Keratinocyte (primary cell): ENCODE results near the gene TFEC. TPM values are rescaled to one million over a fixed set of nuclear protein-coding genes. Genes with fewer than 3 reads are reported as not detected.
"Not testable (repeated sequence)": the region's sequence is repeated elsewhere in the genome, so short reads cannot be mapped to it uniquely, and the experiment has no call there.

Source experiments
- DNase-seq: peaks from one replicate; pipeline ENCODE4 v3.0.0-alpha.2; 2011; ENCODE audit warnings: low read depth, missing footprints, low spot score
- FAIRE-seq: peaks from 2 replicates; lab custom pipeline; 2011; peaks lifted over from hg19 to GRCh38; lab: Jason Lieb, UNC
- H2AFZ ChIP-seq: 2 replicates; pipeline ENCODE4 v1.6.0; 2012; ENCODE audit warnings: low read length, control low read depth, inconsistent platforms; ENCODE audit not compliant: control insufficient read depth
- H3K27ac ChIP-seq: 2 replicates; pipeline ENCODE4 v1.5.1; 2011; ENCODE audit warnings: low read length; ENCODE audit not compliant: control insufficient read depth, insufficient read depth
- H3K27me3 ChIP-seq: 3 replicates; pipeline ENCODE4 v1.6.0; 2011; ENCODE audit warnings: low read length; ENCODE audit not compliant: control insufficient read depth, insufficient read depth; ENCODE audit errors: extremely low read depth
- H3K36me3 ChIP-seq, 2 experiments: 2 replicates in 1 of 2; 3 replicates in 1 of 2; pipeline ENCODE4 v1.5.1; 2011; ENCODE audit warnings: low read length in 2 of 2, mild to moderate bottlenecking in 1 of 2; ENCODE audit not compliant: control insufficient read depth in 2 of 2, insufficient read depth in 2 of 2; ENCODE audit errors: extremely low read depth in 1 of 2
- H3K4me1 ChIP-seq: 3 replicates; pipeline ENCODE4 v1.5.1; 2011; ENCODE audit warnings: low read length; ENCODE audit not compliant: control insufficient read depth, insufficient read depth; ENCODE audit errors: extremely low read depth
- H3K4me2 ChIP-seq: 3 replicates; pipeline ENCODE4 v1.6.0; 2011; ENCODE audit warnings: low read depth, low read length; ENCODE audit not compliant: control insufficient read depth, insufficient read depth; ENCODE audit errors: extremely low read depth
- H3K4me3 ChIP-seq, 3 experiments: fragments of 200-600 bp in 1 of 3; sonication (generic) in 1 of 3; 2 replicates in 2 of 3; 3 replicates in 1 of 3; pipeline ENCODE4 v1.5.1; 2011 to 2016; ENCODE audit warnings: low read length in 3 of 3, mild to moderate bottlenecking in 3 of 3, control low read depth in 2 of 3, inconsistent platforms in 1 of 3, low read depth in 1 of 3, mixed read lengths in 1 of 3, mixed run types in 1 of 3, moderate library complexity in 1 of 3; ENCODE audit not compliant: control insufficient read depth in 2 of 3, insufficient read depth in 2 of 3; ENCODE audit errors: extremely low read depth in 1 of 3
- H3K79me2 ChIP-seq: 2 replicates; pipeline ENCODE4 v1.6.0; 2012; ENCODE audit warnings: low read length; ENCODE audit not compliant: control insufficient read depth, insufficient read depth
- H3K9ac ChIP-seq: 3 replicates; pipeline ENCODE4 v1.6.0; 2011; ENCODE audit warnings: low read length; ENCODE audit not compliant: control insufficient read depth, insufficient read depth; ENCODE audit errors: extremely low read depth
- H3K9me1 ChIP-seq: 3 replicates; pipeline ENCODE4 v1.6.0; 2011; ENCODE audit warnings: low read length; ENCODE audit not compliant: control insufficient read depth, insufficient read depth; ENCODE audit errors: extremely low read depth
- H3K9me3 ChIP-seq: 2 replicates; pipeline ENCODE4 v1.5.1; 2012; ENCODE audit warnings: low read depth, low read length; ENCODE audit not compliant: control insufficient read depth
- H4K20me1 ChIP-seq: 3 replicates; pipeline ENCODE4 v1.6.0; 2011; ENCODE audit warnings: low read length; ENCODE audit not compliant: control insufficient read depth, insufficient read depth; ENCODE audit errors: extremely low read depth
- EZH2 ChIP-seq: IDR thresholded peaks from one replicate; pipeline ENCODE4 v1.6.1; 2012; ENCODE audit warnings: inconsistent platforms, mild to moderate bottlenecking, low read length, moderate library complexity
- dilution Hi-C: fragments of 300-500 bp; cut with MboI; formaldehyde crosslinking; loops from one replicate; pipeline ENCODE4 v1.7.0; 2020; ENCODE audit warnings: low sequenced_read_pairs; ENCODE audit not compliant: extremely low pct_ligation_motif_present
- polyA plus RNA-seq, 5 experiments: library from polyadenylated mRNA; depleted of rRNA in 3 of 5; stranded (reverse) in 3 of 5; stranded (forward) in 1 of 5; unstranded in 1 of 5; fragments of >200 nt; gene quantifications; 1 replicate in 1 of 5; 2 replicates in 3 of 5; 3 replicates in 1 of 5; pipeline versions ENCODE4 v1.2.1 to v1.2.3, GENCODE V29; 2011 to 2012; ENCODE audit warnings: missing spikeins in 2 of 5, low read depth in 1 of 5, low replicate concordance in 1 of 5
- TF ChIP-seq, protein P1 (sequence below), 3 experiments: IDR thresholded peaks in 1 of 3; conservative IDR thresholded peaks in 1 of 3; optimal IDR thresholded peaks in 1 of 3; 2 replicates in 2 of 3; 3 replicates in 1 of 3; pipeline versions ENCODE3 to v1.5.1; 2011; ENCODE audit warnings: low read length in 3 of 3, mild to moderate bottlenecking in 3 of 3, moderate library complexity in 2 of 3, control low read depth in 1 of 3, inconsistent platforms in 1 of 3; ENCODE audit not compliant: insufficient read depth in 2 of 3; ENCODE audit errors: extremely low read depth in 1 of 3

Gene TFEC
- polyA plus RNA-seq, 1 donor (not counting 4 experiments of a cell fraction or from before 2014, with no cell fraction given): 0.08 TPM

DNA sequence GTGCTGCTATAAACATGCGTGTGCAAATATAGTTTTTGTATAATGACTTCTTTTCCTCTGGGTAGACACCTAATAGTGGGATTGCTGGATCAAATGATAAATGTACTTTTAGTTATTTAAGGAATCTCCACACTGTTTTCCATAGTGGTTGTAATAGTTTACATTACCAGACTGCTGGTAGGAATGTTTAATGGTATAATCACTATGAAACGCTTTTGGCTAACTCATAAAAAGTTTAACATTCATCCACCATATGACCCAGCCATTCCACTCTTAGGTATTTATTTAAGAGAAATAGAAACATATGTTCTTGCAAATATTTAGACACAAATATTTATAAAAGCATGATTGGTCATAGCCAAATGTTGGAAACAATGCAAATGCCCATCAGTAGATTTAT is 32.1 kb upstream of the TFEC start:
- no peak overlapping the region for H3K4me3 ChIP-seq
- H4K20me1 ChIP-seq: no peaks in the 10 kb centered on the region
- no peak overlapping the region for H2AFZ ChIP-seq
- H3K9ac ChIP-seq: no peak overlapping the region
- H3K27me3 ChIP-seq: no peaks in the 10 kb centered on the region
- H3K4me1 ChIP-seq: no peaks in the 10 kb centered on the region
- no peak overlapping the region for H3K27ac ChIP-seq
- no peaks in the 10 kb centered on the region for H3K9me3 ChIP-seq
- H3K79me2 ChIP-seq: no peaks in the 10 kb centered on the region
- H3K4me2 ChIP-seq: no peak overlapping the region
- TF ChIP-seq EZH2: no peak
- TF ChIP-seq, protein P1, sequence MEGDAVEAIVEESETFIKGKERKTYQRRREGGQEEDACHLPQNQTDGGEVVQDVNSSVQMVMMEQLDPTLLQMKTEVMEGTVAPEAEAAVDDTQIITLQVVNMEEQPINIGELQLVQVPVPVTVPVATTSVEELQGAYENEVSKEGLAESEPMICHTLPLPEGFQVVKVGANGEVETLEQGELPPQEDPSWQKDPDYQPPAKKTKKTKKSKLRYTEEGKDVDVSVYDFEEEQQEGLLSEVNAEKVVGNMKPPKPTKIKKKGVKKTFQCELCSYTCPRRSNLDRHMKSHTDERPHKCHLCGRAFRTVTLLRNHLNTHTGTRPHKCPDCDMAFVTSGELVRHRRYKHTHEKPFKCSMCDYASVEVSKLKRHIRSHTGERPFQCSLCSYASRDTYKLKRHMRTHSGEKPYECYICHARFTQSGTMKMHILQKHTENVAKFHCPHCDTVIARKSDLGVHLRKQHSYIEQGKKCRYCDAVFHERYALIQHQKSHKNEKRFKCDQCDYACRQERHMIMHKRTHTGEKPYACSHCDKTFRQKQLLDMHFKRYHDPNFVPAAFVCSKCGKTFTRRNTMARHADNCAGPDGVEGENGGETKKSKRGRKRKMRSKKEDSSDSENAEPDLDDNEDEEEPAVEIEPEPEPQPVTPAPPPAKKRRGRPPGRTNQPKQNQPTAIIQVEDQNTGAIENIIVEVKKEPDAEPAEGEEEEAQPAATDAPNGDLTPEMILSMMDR (optimal IDR thresholded peaks at IDR 0.05 in 1 of 3, IDR thresholded peaks at IDR 0.05 in 1 of 3, conservative IDR thresholded peaks at IDR 0.05 in 1 of 3; ENCODE audit: extremely low read depth in 1 of 3, insufficient read depth in 2 of 3, low read length in 3 of 3): no peak
- H3K9me1 ChIP-seq: no peaks in the 10 kb centered on the region
- DNase-seq: no peak
- dilution Hi-C loops: no loop called here
- no peaks in the 10 kb centered on the region for H3K36me3 ChIP-seq
- FAIRE-seq: no peak

DNA sequence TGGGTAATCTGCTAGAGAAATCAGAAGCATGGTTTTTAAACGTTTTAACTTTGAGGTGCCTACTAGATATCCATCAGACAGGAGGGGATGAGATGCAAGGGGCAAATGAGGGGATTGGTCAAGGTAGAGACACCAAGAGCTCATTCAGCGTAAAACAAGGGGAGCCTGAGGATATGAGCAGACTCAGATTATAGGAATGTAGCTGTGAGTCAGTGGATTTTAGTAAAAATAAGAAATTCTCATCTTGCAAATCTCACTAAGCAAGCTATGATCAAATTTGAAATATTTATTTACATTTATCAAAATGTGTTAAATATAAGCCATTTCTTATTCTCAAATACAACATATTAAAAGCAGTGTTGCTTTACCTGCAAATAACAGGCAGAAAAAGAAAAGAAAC is 21.4 kb upstream of the TFEC start:
- Histone ChIP-seq H2AFZ (no peak overlapping the region), H3K9ac (no peak overlapping the region), H4K20me1 (no peaks in the 10 kb centered on the region), H3K9me3 (no peaks in the 10 kb centered on the region), H3K4me1 (no peaks in the 10 kb centered on the region), H3K9me1 (no peaks in the 10 kb centered on the region), H3K4me3 (no peak overlapping the region), H3K79me2 (no peaks in the 10 kb centered on the region), H3K36me3 (no peaks in the 10 kb centered on the region), H3K27me3 (no peaks in the 10 kb centered on the region), H3K4me2 (no peak overlapping the region), H3K27ac (no peak overlapping the region)
- dilution Hi-C loops: no loop called here
- DNase-seq (no peak), FAIRE-seq (no peak)
- TF ChIP-seq, protein P1 (optimal IDR thresholded peaks at IDR 0.05 in 1 of 3, IDR thresholded peaks at IDR 0.05 in 1 of 3, conservative IDR thresholded peaks at IDR 0.05 in 1 of 3; ENCODE audit: extremely low read depth in 1 of 3, insufficient read depth in 2 of 3, low read length in 3 of 3): no peak

DNA sequence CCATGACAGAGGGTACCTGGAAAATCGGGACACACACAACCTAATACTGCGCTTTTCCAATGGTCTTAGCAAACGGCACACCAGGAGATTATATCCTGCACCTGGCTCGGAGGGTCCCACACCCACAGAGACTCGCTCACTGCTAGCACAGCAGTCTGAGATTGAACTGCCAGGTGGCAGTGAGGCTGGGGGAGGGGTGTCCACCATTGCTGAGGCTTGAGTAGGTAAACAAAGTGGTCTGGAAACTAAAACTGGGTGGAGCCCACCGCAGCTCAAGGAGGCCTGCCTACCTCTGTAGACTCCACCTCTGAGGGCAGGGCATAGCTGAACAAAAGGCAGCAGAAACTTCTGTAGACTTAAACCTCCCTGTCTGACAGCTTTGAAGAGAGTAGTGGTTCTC is 16.7 kb upstream of the TFEC start:
- H3K4me2 ChIP-seq, H4K20me1 ChIP-seq, H3K79me2 ChIP-seq, H3K9me3 ChIP-seq, H3K9ac ChIP-seq, H3K9me1 ChIP-seq, H3K4me3 ChIP-seq, DNase-seq, H3K27me3 ChIP-seq, dilution Hi-C loops, H3K27ac ChIP-seq, H3K36me3 ChIP-seq, H2AFZ ChIP-seq, H3K4me1 ChIP-seq, FAIRE-seq: not testable (repeated sequence)
